HEK293T (cell line): ENCODE results near the gene PRDM16.

Experiments used
- ARNT ChIP-seq: fragments of 450-650 bp; IDR thresholded peaks from 2 replicates; pipeline ENCODE4 v1.6.1; 2017; ENCODE audit warnings: mild to moderate bottlenecking
- FOXA1 ChIP-seq: fragments of 450-650 bp; IDR thresholded peaks from 2 replicates; pipeline ENCODE4 v1.6.1; 2016; ENCODE audit warnings: mild to moderate bottlenecking
- FOXK2 ChIP-seq: fragments of 450-650 bp; IDR thresholded peaks from 2 replicates; pipeline ENCODE4 v1.6.1; 2016; ENCODE audit warnings: mild to moderate bottlenecking
- FOXM1 ChIP-seq: fragments of 450-650 bp; IDR thresholded peaks from 2 replicates; pipeline ENCODE4 v1.6.1; 2017; ENCODE audit warnings: mild to moderate bottlenecking, borderline replicate concordance
- LEF1 ChIP-seq: fragments of 450-650 bp; IDR thresholded peaks from 2 replicates; pipeline ENCODE4 v1.6.1; 2017; ENCODE audit warnings: mild to moderate bottlenecking, borderline replicate concordance
- NFRKB ChIP-seq: fragments of 450-650 bp; IDR thresholded peaks from 2 replicates; pipeline ENCODE4 v1.6.1; 2016; ENCODE audit warnings: mild to moderate bottlenecking, moderate library complexity
- PKNOX1 ChIP-seq: fragments of 450-650 bp; IDR thresholded peaks from 2 replicates; pipeline ENCODE4 v1.6.1; 2016
- TARDBP ChIP-seq: fragments of 450-650 bp; IDR thresholded peaks from 2 replicates; pipeline ENCODE4 v1.6.1; 2016

- no peak for TF ChIP-seq FOXM1
- TF ChIP-seq TARDBP, result no peak
- no peak for TF ChIP-seq LEF1
- TF ChIP-seq ARNT, result no peak
- no peak for TF ChIP-seq FOXA1
- no peak for TF ChIP-seq PKNOX1
- TF ChIP-seq FOXK2, result no peak
- TF ChIP-seq NFRKB, result no peak
Measured at GRCh38 chr1:3281735-3282134, 212.7 kb downstream of the PRDM16 start.
